MG63 (cell line): ENCODE results near the gene PM20D2. TPM values are rescaled to one million over a fixed set of nuclear protein-coding genes. Genes with fewer than 3 reads are reported as not detected.

ENCODE experiments used
- DNase-seq: peaks from one replicate; pipeline ENCODE4 v3.0.0-alpha.2; 2020
- H3K27me3 ChIP-seq: fragments of 250-450 bp; sonication (Bioruptor Pico); 2 replicates; pipeline ENCODE4 v1.5.1; 2020; ENCODE audit warnings: mild to moderate bottlenecking, moderate library complexity
- H3K36me3 ChIP-seq: fragments of 250-450 bp; sonication (Bioruptor Pico); 2 replicates; pipeline ENCODE4 v1.5.1; 2020; ENCODE audit warnings: mild to moderate bottlenecking, moderate library complexity
- H3K4me3 ChIP-seq: fragments of 250-450 bp; sonication (Bioruptor Pico); 2 replicates; pipeline ENCODE4 v1.5.1; 2020; ENCODE audit warnings: mild to moderate bottlenecking, moderate library complexity
- H3K9me3 ChIP-seq: fragments of 250-450 bp; sonication (Bioruptor Pico); 2 replicates; pipeline ENCODE4 v1.5.1; 2020; ENCODE audit warnings: mild to moderate bottlenecking, moderate library complexity
- total RNA-seq: library from RNA; depleted of rRNA; stranded (reverse); fragments of >200 nt; shearing (Covaris generic); gene quantifications from 2 replicates; pipeline ENCODE4 v1.2.3, GENCODE V29; 2014; ENCODE audit warnings: low replicate concordance

The PM20D2 gene
- total RNA-seq, 1 experiment from 2014 or later, result 21.6 TPM

GRCh38 chr6:89183294-89183693 lies 37.4 kb downstream of the PM20D2 start:
- Histone ChIP-seq H3K4me3 (no peak overlapping the region), H3K27me3 (no peaks in the 10 kb centered on the region), H3K36me3 (no peaks in the 10 kb centered on the region), H3K9me3 (no peaks in the 10 kb centered on the region)
- no peak for DNase-seq

GRCh38 chr6:89184344-89184743 lies 38.5 kb downstream of the PM20D2 start:
- Histone ChIP-seq H3K36me3 (no peaks in the 10 kb centered on the region), H3K27me3 (no peaks in the 10 kb centered on the region), H3K4me3 (no peak overlapping the region), H3K9me3 (no peaks in the 10 kb centered on the region)
- no peak for DNase-seq

- no peak overlapping the region for H3K4me3 ChIP-seq
- no peaks in the 10 kb centered on the region for H3K9me3 ChIP-seq
- H3K36me3 ChIP-seq, result no peaks in the 10 kb centered on the region
- no peaks in the 10 kb centered on the region for H3K27me3 ChIP-seq
- DNase-seq, result no peak
These were observed 40.9 kb downstream of the PM20D2 start for GRCh38 chr6:89186762-89187161.

- DNase-seq, result no peak
- no peaks in the 10 kb centered on the region for H3K9me3 ChIP-seq
- H3K4me3 ChIP-seq, result no peak overlapping the region
These were observed 41.6 kb downstream of the PM20D2 start for GRCh38 chr6:89187504-89187903.

GRCh38 chr6:89190741-89191140 lies 44.9 kb downstream of the PM20D2 start:
- Histone ChIP-seq H3K27me3 (no peaks in the 10 kb centered on the region), H3K4me3 (no peak overlapping the region), H3K9me3 (peaks cover 3% of the 10 kb centered on the region; the same call in 1 of the 2 replicates), H3K36me3 (no peaks in the 10 kb centered on the region)
- no peak for DNase-seq

More at GRCh38 chr6:89187504-89187903, 41.6 kb downstream of the PM20D2 start:
- H3K27me3 ChIP-seq, result no peaks in the 10 kb centered on the region
- H3K36me3 ChIP-seq, result no peaks in the 10 kb centered on the region

- Histone ChIP-seq H3K27me3 (no peaks in the 10 kb centered on the region), H3K9me3 (peaks cover 3% of the 10 kb centered on the region; the same call in 1 of the 2 replicates), H3K4me3 (no peak overlapping the region), H3K36me3 (no peaks in the 10 kb centered on the region)
- no peak for DNase-seq
These were observed 48.7 kb downstream of the PM20D2 start for GRCh38 chr6:89194559-89194958.

- Histone ChIP-seq H3K27me3 (no peaks in the 10 kb centered on the region), H3K36me3 (no peaks in the 10 kb centered on the region), H3K4me3 (no peak overlapping the region), H3K9me3 (peaks cover 3% of the 10 kb centered on the region; the same call in 1 of the 2 replicates)
- DNase-seq, result no peak
These were observed 51.3 kb downstream of the PM20D2 start for GRCh38 chr6:89197141-89197540.

- H3K36me3 ChIP-seq, result no peaks in the 10 kb centered on the region
- H3K9me3 ChIP-seq, result peaks cover 3% of the 10 kb centered on the region; the same call in 1 of the 2 replicates
- no peak for DNase-seq
- H3K4me3 ChIP-seq, result no peak overlapping the region
- H3K27me3 ChIP-seq, result no peaks in the 10 kb centered on the region
These were observed 52.4 kb downstream of the PM20D2 start for GRCh38 chr6:89198235-89198634.

- Histone ChIP-seq H3K27me3 (no peaks in the 10 kb centered on the region), H3K9me3 (peaks cover 1% of the 10 kb centered on the region; the same call in 1 of the 2 replicates), H3K36me3 (no peaks in the 10 kb centered on the region), H3K4me3 (no peak overlapping the region)
- no peak for DNase-seq
These were observed 53.7 kb downstream of the PM20D2 start for GRCh38 chr6:89199579-89199978.

- H3K9me3 ChIP-seq, result no peaks in the 10 kb centered on the region
- H3K27me3 ChIP-seq, result no peaks in the 10 kb centered on the region
- H3K36me3 ChIP-seq, result no peaks in the 10 kb centered on the region
- no peak for DNase-seq
- H3K4me3 ChIP-seq, result no peak overlapping the region
These were observed 54.9 kb downstream of the PM20D2 start for GRCh38 chr6:89200706-89201215.

- H3K36me3 ChIP-seq, result no peaks in the 10 kb centered on the region
- H3K4me3 ChIP-seq, result no peak overlapping the region
These were observed 58.2 kb downstream of the PM20D2 start for GRCh38 chr6:89204096-89204495.

GRCh38 chr6:89205819-89206218 lies 60.0 kb downstream of the PM20D2 start:
- DNase-seq, result no peak
- Histone ChIP-seq H3K4me3 (no peak overlapping the region), H3K36me3 (no peaks in the 10 kb centered on the region), H3K27me3 (no peaks in the 10 kb centered on the region), H3K9me3 (no peaks in the 10 kb centered on the region)

More at GRCh38 chr6:89204096-89204495, 58.2 kb downstream of the PM20D2 start:
- Histone ChIP-seq H3K27me3 (no peaks in the 10 kb centered on the region), H3K9me3 (no peaks in the 10 kb centered on the region)
- DNase-seq, result no peak

GRCh38 chr6:89208551-89208950 lies 62.7 kb downstream of the PM20D2 start:
- Histone ChIP-seq H3K36me3 (no peaks in the 10 kb centered on the region), H3K27me3 (0 out of 2 replicates have a peak, but pooled peaks cover 3% of the 10 kb centered on the region), H3K4me3 (no peak overlapping the region), H3K9me3 (no peaks in the 10 kb centered on the region)
- DNase-seq, result no peak

- DNase-seq, result no peak
- Histone ChIP-seq H3K36me3 (no peaks in the 10 kb centered on the region), H3K4me3 (no peak overlapping the region)
These were observed 63.6 kb downstream of the PM20D2 start for GRCh38 chr6:89209457-89209856.

GRCh38 chr6:89212472-89212871 lies 66.6 kb downstream of the PM20D2 start:
- no peaks in the 10 kb centered on the region for H3K36me3 ChIP-seq
- H3K4me3 ChIP-seq, result no peak overlapping the region
- H3K27me3 ChIP-seq, result peaks cover 3% of the 10 kb centered on the region; the same call in 1 of the 2 replicates
- H3K9me3 ChIP-seq, result no peaks in the 10 kb centered on the region
- DNase-seq, result no peak

More at GRCh38 chr6:89209457-89209856, 63.6 kb downstream of the PM20D2 start:
- H3K27me3 ChIP-seq, result 0 out of 2 replicates have a peak, but pooled peaks cover 3% of the 10 kb centered on the region
- H3K9me3 ChIP-seq, result no peaks in the 10 kb centered on the region

- peaks cover 3% of the 10 kb centered on the region; the same call in 1 of the 2 replicates for H3K27me3 ChIP-seq
- no peak overlapping the region for H3K4me3 ChIP-seq
- no peaks in the 10 kb centered on the region for H3K36me3 ChIP-seq
- DNase-seq, result no peak
- H3K9me3 ChIP-seq, result no peaks in the 10 kb centered on the region
These were observed 68.3 kb downstream of the PM20D2 start for GRCh38 chr6:89214197-89214596.
